ENCODE data around the gene KCNQ4.

Gene KCNQ4

DNA sequence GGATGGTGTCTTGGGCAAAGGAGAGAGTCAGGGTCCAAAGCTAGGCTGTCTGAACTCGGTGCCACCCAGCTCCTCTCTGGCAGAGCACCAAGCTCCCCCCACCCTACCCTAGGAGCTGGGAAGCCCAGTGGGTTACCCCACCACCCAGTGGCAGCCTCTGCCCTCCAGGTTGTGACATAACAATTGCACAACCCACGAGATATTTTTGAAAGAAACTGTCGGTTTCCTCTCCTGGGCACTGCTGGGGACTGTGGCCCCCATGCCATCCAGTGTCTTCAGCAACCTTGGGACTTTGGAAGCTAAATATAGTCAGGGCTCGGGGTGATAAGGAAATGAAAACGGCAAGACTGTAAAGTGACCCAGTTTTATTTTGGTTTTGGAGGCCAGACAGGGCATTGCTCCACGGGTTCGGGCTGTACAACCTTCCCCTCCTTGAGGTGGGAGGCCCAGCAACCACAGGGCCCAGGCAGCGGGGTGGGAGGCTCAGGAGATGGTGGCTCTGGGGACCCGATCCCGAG, 77.2 kb downstream of the KCNQ4 start:
- Histone ChIP-seq H3K4me3 (ENCODE audit: low read depth, low read length, poor library complexity, severe bottlenecking) (no peak overlapping the region), H3K9ac (ENCODE audit: low read length) (no peak overlapping the region), H3K9me3 (ENCODE audit: low read length) (no peaks in the 10 kb centered on the region), H3F3A (ENCODE audit: insufficient read depth, low read length) (no peaks in the 10 kb centered on the region), H4K20me1 (ENCODE audit: insufficient read depth, low read length) (no peaks in the 10 kb centered on the region), H3K36me3 (ENCODE audit: insufficient read depth, low read length) (no peaks in the 10 kb centered on the region), H3K4me2 (ENCODE audit: low read length) (no peak overlapping the region), H3K4me1 (ENCODE audit: insufficient read depth, low read length, severe bottlenecking) (no peaks in the 10 kb centered on the region), H3K9me2 (ENCODE audit: low read depth, low read length) (no peaks in the 10 kb centered on the region), H3K27me3 (ENCODE audit: insufficient read depth, low read length) (no peaks in the 10 kb centered on the region), H2AFZ (ENCODE audit: low read length) (no peak overlapping the region), H3K79me2 (ENCODE audit: insufficient read depth, low read length) (no peaks in the 10 kb centered on the region), H3K27ac (ENCODE audit: low read depth, low read length, poor library complexity, severe bottlenecking) (no peak overlapping the region)
- TF ChIP-seq EZH2 (IDR thresholded peaks at IDR 0.05; ENCODE audit: borderline replicate concordance, low read length), result no peak
- TF ChIP-seq, protein P1, sequence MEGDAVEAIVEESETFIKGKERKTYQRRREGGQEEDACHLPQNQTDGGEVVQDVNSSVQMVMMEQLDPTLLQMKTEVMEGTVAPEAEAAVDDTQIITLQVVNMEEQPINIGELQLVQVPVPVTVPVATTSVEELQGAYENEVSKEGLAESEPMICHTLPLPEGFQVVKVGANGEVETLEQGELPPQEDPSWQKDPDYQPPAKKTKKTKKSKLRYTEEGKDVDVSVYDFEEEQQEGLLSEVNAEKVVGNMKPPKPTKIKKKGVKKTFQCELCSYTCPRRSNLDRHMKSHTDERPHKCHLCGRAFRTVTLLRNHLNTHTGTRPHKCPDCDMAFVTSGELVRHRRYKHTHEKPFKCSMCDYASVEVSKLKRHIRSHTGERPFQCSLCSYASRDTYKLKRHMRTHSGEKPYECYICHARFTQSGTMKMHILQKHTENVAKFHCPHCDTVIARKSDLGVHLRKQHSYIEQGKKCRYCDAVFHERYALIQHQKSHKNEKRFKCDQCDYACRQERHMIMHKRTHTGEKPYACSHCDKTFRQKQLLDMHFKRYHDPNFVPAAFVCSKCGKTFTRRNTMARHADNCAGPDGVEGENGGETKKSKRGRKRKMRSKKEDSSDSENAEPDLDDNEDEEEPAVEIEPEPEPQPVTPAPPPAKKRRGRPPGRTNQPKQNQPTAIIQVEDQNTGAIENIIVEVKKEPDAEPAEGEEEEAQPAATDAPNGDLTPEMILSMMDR (IDR thresholded peaks at IDR 0.05; ENCODE audit: low read length), result no peak

GRCh38 chr1:40861224-40862003, 77.8 kb downstream of the KCNQ4 start:
- H4K20me1 ChIP-seq (ENCODE audit: insufficient read depth, low read length), result no peaks in the 10 kb centered on the region
- H3K4me2 ChIP-seq (ENCODE audit: low read length), result no peak overlapping the region
- no peaks in the 10 kb centered on the region for H3K79me2 ChIP-seq (ENCODE audit: insufficient read depth, low read length)
- H3K4me3 ChIP-seq (ENCODE audit: low read depth, low read length, poor library complexity, severe bottlenecking), result no peak overlapping the region
- no peaks in the 10 kb centered on the region for H3K9me2 ChIP-seq (ENCODE audit: low read depth, low read length)
- no peaks in the 10 kb centered on the region for H3F3A ChIP-seq (ENCODE audit: insufficient read depth, low read length)
- no peak overlapping the region for H2AFZ ChIP-seq (ENCODE audit: low read length)
- H3K36me3 ChIP-seq (ENCODE audit: insufficient read depth, low read length), result no peaks in the 10 kb centered on the region
- H3K27me3 ChIP-seq (ENCODE audit: insufficient read depth, low read length), result no peaks in the 10 kb centered on the region
- H3K9me3 ChIP-seq (ENCODE audit: low read length), result no peaks in the 10 kb centered on the region
- no peak overlapping the region for H3K27ac ChIP-seq (ENCODE audit: low read depth, low read length, poor library complexity, severe bottlenecking)
- H3K4me1 ChIP-seq (ENCODE audit: insufficient read depth, low read length, severe bottlenecking), result no peaks in the 10 kb centered on the region
- no peak overlapping the region for H3K9ac ChIP-seq (ENCODE audit: low read length)
- TF ChIP-seq, protein P1 (IDR thresholded peaks at IDR 0.05; ENCODE audit: low read length), result no peak
- TF ChIP-seq EZH2 (IDR thresholded peaks at IDR 0.05; ENCODE audit: borderline replicate concordance, low read length), result no peak

GRCh38 chr1:40862008-40862863, 78.6 kb downstream of the KCNQ4 start, which contains the start of gene CITED4:
CITED4 (minus strand) TSS chr1:40862363; CDS start chr1:40862127, 236 bp downstream.
- no peaks in the 10 kb centered on the region for H4K20me1 ChIP-seq (ENCODE audit: insufficient read depth, low read length)
- H3K9me2 ChIP-seq (ENCODE audit: low read depth, low read length), result no peaks in the 10 kb centered on the region
- H3K27me3 ChIP-seq (ENCODE audit: insufficient read depth, low read length), result no peaks in the 10 kb centered on the region
- TF ChIP-seq, protein P1 (IDR thresholded peaks at IDR 0.05; ENCODE audit: low read length), result no peak
- TF ChIP-seq EZH2 (IDR thresholded peaks at IDR 0.05; ENCODE audit: borderline replicate concordance, low read length), result no peak
- no peak within 1 kb of the TSS for H3K4me2 ChIP-seq (ENCODE audit: low read length)
- H3K27ac ChIP-seq (ENCODE audit: low read depth, low read length, poor library complexity, severe bottlenecking), result no peak within 1 kb of the TSS
- H3K9ac ChIP-seq (ENCODE audit: low read length), result no peak within 1 kb of the TSS
- H2AFZ ChIP-seq (ENCODE audit: low read length), result no peak within 1 kb of the TSS
- H3K4me3 ChIP-seq (ENCODE audit: low read depth, low read length, poor library complexity, severe bottlenecking), result no peak within 1 kb of the TSS
- H3K79me2 ChIP-seq (ENCODE audit: insufficient read depth, low read length), result no peaks in the 10 kb centered on the region
- H3K36me3 ChIP-seq (ENCODE audit: insufficient read depth, low read length), result no peaks in the 10 kb centered on the region
- no peaks in the 10 kb centered on the region for H3K4me1 ChIP-seq (ENCODE audit: insufficient read depth, low read length, severe bottlenecking)
- H3K9me3 ChIP-seq (ENCODE audit: low read length), result no peaks in the 10 kb centered on the region
- no peaks in the 10 kb centered on the region for H3F3A ChIP-seq (ENCODE audit: insufficient read depth, low read length)
